ENCODE results near the gene ZFHX3. TPM values are rescaled to one million over a fixed set of nuclear protein-coding genes. Genes with fewer than 3 reads are reported as not detected.

Gene ZFHX3
- total RNA-seq, 2 experiments from 2014 or later: 2.5 to 2.9 TPM

GRCh38 chr16:72824027-72824426 lies 223.9 kb downstream of the ZFHX3 start:
- H3K4me3 Mint-ChIP-seq: no peak overlapping the region
- no peak for ATAC-seq
- H3K27ac Mint-ChIP-seq: no peak overlapping the region
- ChIA-PET POLR2A (no interaction called here), CTCF (interaction anchor here (1.0 kb wide), 1 partner anchor 9 kb away, joined by 8 read pairs; no protein-coding TSS in a partner anchor)
- DNase-seq: no peak
- no peaks in the 10 kb centered on the region for H3K4me1 Mint-ChIP-seq (ENCODE audit: low read depth)
- H3K9me3 Mint-ChIP-seq (ENCODE audit: insufficient read depth): no peaks in the 10 kb centered on the region
- no peaks in the 10 kb centered on the region for H3K27me3 Mint-ChIP-seq (ENCODE audit: low read depth)
- no peaks in the 10 kb centered on the region for H3K36me3 Mint-ChIP-seq (ENCODE audit: low read depth)

GRCh38 chr16:72821185-72821950 lies 226.6 kb downstream of the ZFHX3 start:
- CTCF ChIA-PET: interaction anchor here (1.0 to 1.4 kb wide), 2 partner anchors 11 to 12 kb away, joined by 3 to 5 read pairs; no protein-coding TSS in a partner anchor
- POLR2A ChIA-PET: no interaction called here
- Mint-ChIP-seq H3K36me3 (ENCODE audit: low read depth) (no peaks in the 10 kb centered on the region), H3K27ac (no peak overlapping the region), H3K9me3 (ENCODE audit: insufficient read depth) (no peaks in the 10 kb centered on the region), H3K27me3 (ENCODE audit: low read depth) (peaks cover 11% of the 10 kb centered on the region), H3K4me1 (ENCODE audit: low read depth) (no peaks in the 10 kb centered on the region), H3K4me3 (no peak overlapping the region)
- DNase-seq (no peak), ATAC-seq (no peak)

GRCh38 chr16:72819345-72819744 lies 228.6 kb downstream of the ZFHX3 start:
- H3K27me3 Mint-ChIP-seq (ENCODE audit: low read depth): peaks cover 16% of the 10 kb centered on the region
- ATAC-seq: no peak
- no peaks in the 10 kb centered on the region for H3K9me3 Mint-ChIP-seq (ENCODE audit: insufficient read depth)
- peaks cover 3% of the 10 kb centered on the region for H3K4me1 Mint-ChIP-seq (ENCODE audit: low read depth)
- CTCF ChIA-PET: interaction anchor here (4.7 kb wide), 1 partner anchor 14 kb away, joined by 32 read pairs; no protein-coding TSS in a partner anchor
- DNase-seq: no peak
- H3K36me3 Mint-ChIP-seq (ENCODE audit: low read depth): no peaks in the 10 kb centered on the region
- POLR2A ChIA-PET: no interaction called here
- no peak overlapping the region for H3K27ac Mint-ChIP-seq
- no peak overlapping the region for H3K4me3 Mint-ChIP-seq

- H3K9me3 Mint-ChIP-seq (ENCODE audit: insufficient read depth): no peaks in the 10 kb centered on the region
- H3K27ac Mint-ChIP-seq: no peak overlapping the region
- H3K27me3 Mint-ChIP-seq (ENCODE audit: low read depth): peaks cover 17% of the 10 kb centered on the region
- DNase-seq: no peak
- peaks cover 5% of the 10 kb centered on the region for H3K4me1 Mint-ChIP-seq (ENCODE audit: low read depth)
- no peak for ATAC-seq
- no peak overlapping the region for H3K4me3 Mint-ChIP-seq
- POLR2A ChIA-PET: no interaction called here
- H3K36me3 Mint-ChIP-seq (ENCODE audit: low read depth): no peaks in the 10 kb centered on the region
- CTCF ChIA-PET: interaction anchor here (1.0 to 4.7 kb wide), 3 partner anchors 9 to 315 kb away, joined by 3 to 32 read pairs (median 3); no protein-coding TSS in a partner anchor
Measured at GRCh38 chr16:72818236-72818845, 229.6 kb downstream of the ZFHX3 start.

- ChIA-PET CTCF (interaction anchor here (4.7 kb wide), 1 partner anchor 17 kb away, joined by 32 read pairs; no protein-coding TSS in a partner anchor), POLR2A (no interaction called here)
- Mint-ChIP-seq H3K36me3 (ENCODE audit: low read depth) (no peaks in the 10 kb centered on the region), H3K4me3 (no peak overlapping the region), H3K4me1 (ENCODE audit: low read depth) (peaks cover 5% of the 10 kb centered on the region), H3K27ac (no peak overlapping the region), H3K27me3 (ENCODE audit: low read depth) (peaks cover 17% of the 10 kb centered on the region), H3K9me3 (ENCODE audit: insufficient read depth) (no peaks in the 10 kb centered on the region)
- DNase-seq: no peak
- ATAC-seq: no peak
Measured at GRCh38 chr16:72815348-72816318, 232.3 kb downstream of the ZFHX3 start.

- Mint-ChIP-seq H3K27me3 (ENCODE audit: low read depth) (peaks cover 17% of the 10 kb centered on the region), H3K4me1 (ENCODE audit: low read depth) (peaks cover 5% of the 10 kb centered on the region), H3K27ac (no peak overlapping the region), H3K36me3 (ENCODE audit: low read depth) (no peaks in the 10 kb centered on the region), H3K4me3 (no peak overlapping the region), H3K9me3 (ENCODE audit: insufficient read depth) (no peaks in the 10 kb centered on the region)
- CTCF ChIA-PET: interaction anchor here (1.2 kb wide), 1 partner anchor 18 kb away, joined by 5 read pairs; no protein-coding TSS in a partner anchor
- DNase-seq (no peak), ATAC-seq (no peak)
- POLR2A ChIA-PET: no interaction called here
Measured at GRCh38 chr16:72814226-72814625, 233.7 kb downstream of the ZFHX3 start.

- Mint-ChIP-seq H3K4me1 (ENCODE audit: low read depth) (peaks cover 5% of the 10 kb centered on the region), H3K36me3 (ENCODE audit: low read depth) (no peaks in the 10 kb centered on the region), H3K27me3 (ENCODE audit: low read depth) (peaks cover 11% of the 10 kb centered on the region), H3K4me3 (no peak overlapping the region), H3K27ac (no peak overlapping the region), H3K9me3 (ENCODE audit: insufficient read depth) (no peaks in the 10 kb centered on the region)
- DNase-seq (no peak), ATAC-seq (no peak)
- POLR2A ChIA-PET: no interaction called here
- CTCF ChIA-PET: no interaction called here
Measured at GRCh38 chr16:72812672-72813071, 235.3 kb downstream of the ZFHX3 start.

GRCh38 chr16:72811876-72812275 lies 236.1 kb downstream of the ZFHX3 start:
- H3K36me3 Mint-ChIP-seq (ENCODE audit: low read depth): no peaks in the 10 kb centered on the region
- no peak for ATAC-seq
- peaks cover 5% of the 10 kb centered on the region for H3K4me1 Mint-ChIP-seq (ENCODE audit: low read depth)
- no peak overlapping the region for H3K27ac Mint-ChIP-seq
- no peaks in the 10 kb centered on the region for H3K9me3 Mint-ChIP-seq (ENCODE audit: insufficient read depth)
- DNase-seq: no peak
- H3K27me3 Mint-ChIP-seq (ENCODE audit: low read depth): peaks cover 7% of the 10 kb centered on the region
- H3K4me3 Mint-ChIP-seq: no peak overlapping the region
- ChIA-PET CTCF (interaction anchor here (0.5 to 1.0 kb wide), 2 partner anchors 20 to 21 kb away, joined by 3 read pairs; no protein-coding TSS in a partner anchor), POLR2A (no interaction called here)

- ATAC-seq (no peak), DNase-seq (no peak)
- Mint-ChIP-seq H3K9me3 (ENCODE audit: insufficient read depth) (no peaks in the 10 kb centered on the region), H3K4me3 (no peak overlapping the region), H3K27me3 (ENCODE audit: low read depth) (peaks cover 7% of the 10 kb centered on the region), H3K27ac (no peak overlapping the region), H3K36me3 (ENCODE audit: low read depth) (no peaks in the 10 kb centered on the region), H3K4me1 (ENCODE audit: low read depth) (peaks cover 5% of the 10 kb centered on the region)
- CTCF ChIA-PET: interaction anchor here (1.0 kb wide), 1 partner anchor 21 kb away, joined by 3 read pairs; no protein-coding TSS in a partner anchor
- POLR2A ChIA-PET: no interaction called here
Measured at GRCh38 chr16:72811188-72811720, 236.7 kb downstream of the ZFHX3 start.

- Mint-ChIP-seq H3K27me3 (ENCODE audit: low read depth) (peaks cover 4% of the 10 kb centered on the region), H3K4me1 (ENCODE audit: low read depth) (peaks cover 5% of the 10 kb centered on the region), H3K4me3 (no peak overlapping the region), H3K27ac (no peak overlapping the region), H3K9me3 (ENCODE audit: insufficient read depth) (no peaks in the 10 kb centered on the region), H3K36me3 (ENCODE audit: low read depth) (no peaks in the 10 kb centered on the region)
- DNase-seq: no peak
- no peak for ATAC-seq
- CTCF ChIA-PET: no interaction called here
- POLR2A ChIA-PET: no interaction called here
Measured at GRCh38 chr16:72810480-72810879, 237.4 kb downstream of the ZFHX3 start.

- ATAC-seq: no peak
- ChIA-PET CTCF (interaction anchor here (1.1 kb wide), 1 partner anchor 8 kb away, joined by 3 read pairs; no protein-coding TSS in a partner anchor), POLR2A (no interaction called here)
- no peak overlapping the region for H3K4me3 Mint-ChIP-seq
- H3K27ac Mint-ChIP-seq: no peak overlapping the region
- peaks cover 1% of the 10 kb centered on the region for H3K27me3 Mint-ChIP-seq (ENCODE audit: low read depth)
- no peaks in the 10 kb centered on the region for H3K9me3 Mint-ChIP-seq (ENCODE audit: insufficient read depth)
- H3K36me3 Mint-ChIP-seq (ENCODE audit: low read depth): no peaks in the 10 kb centered on the region
- H3K4me1 Mint-ChIP-seq (ENCODE audit: low read depth): peaks cover 2% of the 10 kb centered on the region
- no peak for DNase-seq
Measured at GRCh38 chr16:72809446-72809845, 238.5 kb downstream of the ZFHX3 start.

All from activated CD8-positive, alpha-beta T cell treated with anti-CD3 and anti-CD28 coated beads, Interleukin-2, amount 10 ng/mL, durations not matched to agents 7 days and 5 days (primary cell).